Measurements from ENCODE around the gene PCIF1.

PCIF1 gene

GRCh38 chr20:45934586-45935415 lies at the start of gene PCIF1:
TSS of gene PCIF1 (plus strand) at chr20:45934683. CDS start at chr20:45939000, 4,317 bp downstream.
- Histone ChIP-seq H3K4me1 (ENCODE audit: control insufficient read depth, insufficient read depth, low read length) (peaks cover 22% of the 10 kb centered on the region), H3K4me3 (ENCODE audit: low read length in 2 of 2) (peak within 1 kb of the TSS; percentile 97 to 98)

GRCh38 chr20:45886590-45887345 lies 47.7 kb upstream of the PCIF1 start:
- H3K9ac ChIP-seq (ENCODE audit: low read length in 2 of 2) = no peak overlapping the region
- H3K36me3 ChIP-seq (ENCODE audit: control insufficient read depth in 2 of 2, insufficient read depth in 2 of 2, low read length in 2 of 2) = peaks cover 15 to 29% of the 10 kb centered on the region in 2 donors
- H3K4me1 ChIP-seq (ENCODE audit: control insufficient read depth, insufficient read depth, low read length) = peaks cover 21% of the 10 kb centered on the region
- H3K27ac ChIP-seq (ENCODE audit: low read length) = no peak overlapping the region
- H3K27me3 ChIP-seq (ENCODE audit: control insufficient read depth in 1 of 2, insufficient read depth in 2 of 2, low read length in 2 of 2) = no peaks in the 10 kb centered on the region
- H3K4me3 ChIP-seq (ENCODE audit: low read length in 2 of 2) = no peak overlapping the region
- H3K9me3 ChIP-seq (ENCODE audit: control insufficient read depth in 2 of 2, low read length in 2 of 2) = no peaks in the 10 kb centered on the region

More at GRCh38 chr20:45934586-45935415, at the start of gene PCIF1:
- peak within 1 kb of the TSS; percentile 97 to 99 for H3K9ac ChIP-seq (ENCODE audit: low read length in 2 of 2)
- no peaks in the 10 kb centered on the region for H3K9me3 ChIP-seq (ENCODE audit: control insufficient read depth in 2 of 2, low read length in 2 of 2)
- peaks cover 23 to 27% of the 10 kb centered on the region in 2 donors for H3K36me3 ChIP-seq (ENCODE audit: control insufficient read depth in 2 of 2, insufficient read depth in 2 of 2, low read length in 2 of 2)
- H3K27ac ChIP-seq (ENCODE audit: low read length) = peak within 1 kb of the TSS; percentile 98
- H3K27me3 ChIP-seq (ENCODE audit: control insufficient read depth in 1 of 2, insufficient read depth in 2 of 2, low read length in 2 of 2) = no peaks in the 10 kb centered on the region

- H3K27ac ChIP-seq (ENCODE audit: low read length) = no peak within 1 kb of the TSS
- H3K4me3 ChIP-seq (ENCODE audit: low read length in 2 of 2) = no peak within 1 kb of the TSS
- H3K9me3 ChIP-seq (ENCODE audit: control insufficient read depth in 2 of 2, low read length in 2 of 2) = no peaks in the 10 kb centered on the region
- H3K36me3 ChIP-seq (ENCODE audit: control insufficient read depth in 2 of 2, insufficient read depth in 2 of 2, low read length in 2 of 2) = peaks cover 15 to 29% of the 10 kb centered on the region in 2 donors
- no peak within 1 kb of the TSS for H3K9ac ChIP-seq (ENCODE audit: low read length in 2 of 2)
- no peaks in the 10 kb centered on the region for H3K27me3 ChIP-seq (ENCODE audit: control insufficient read depth in 1 of 2, insufficient read depth in 2 of 2, low read length in 2 of 2)
- peaks cover 27% of the 10 kb centered on the region for H3K4me1 ChIP-seq (ENCODE audit: control insufficient read depth, insufficient read depth, low read length)
Observed at GRCh38 chr20:45887346-45887715, 47.2 kb upstream of the PCIF1 start, which contains the start of gene SPATA25. TSS of gene SPATA25 (minus strand) at chr20:45887622. CDS start at chr20:45887590, 32 bp downstream.

DNA sequence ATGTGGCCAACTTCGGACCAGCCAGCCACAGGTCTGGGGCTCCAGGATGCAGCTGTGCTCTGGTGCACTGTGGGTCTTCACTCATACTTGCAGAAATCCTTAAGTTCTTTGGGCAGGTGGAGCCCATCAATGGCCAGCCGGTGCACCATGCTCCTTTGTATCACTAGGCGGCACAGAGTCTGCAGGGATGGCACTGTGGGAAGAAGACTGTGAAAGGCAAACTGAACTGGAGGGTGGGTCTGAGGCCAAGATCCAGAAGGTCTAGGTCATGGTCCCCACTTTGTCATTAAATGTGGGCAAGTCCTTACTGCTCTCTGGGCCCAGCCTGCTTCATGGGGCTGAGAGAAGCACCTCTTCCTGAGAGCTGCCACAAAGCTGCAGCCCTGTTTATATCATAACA lies 45.8 kb upstream of the PCIF1 start:
- Histone ChIP-seq H3K9ac (ENCODE audit: low read length in 2 of 2) (peak overlapping the region in 1 of 2 donors; percentile 15), H3K27ac (ENCODE audit: low read length) (no peak overlapping the region), H3K36me3 (ENCODE audit: control insufficient read depth in 2 of 2, insufficient read depth in 2 of 2, low read length in 2 of 2) (peaks cover 11 to 19% of the 10 kb centered on the region in 2 donors), H3K4me3 (ENCODE audit: low read length in 2 of 2) (no peak overlapping the region), H3K4me1 (ENCODE audit: control insufficient read depth, insufficient read depth, low read length) (peaks cover 26% of the 10 kb centered on the region), H3K9me3 (ENCODE audit: control insufficient read depth in 2 of 2, low read length in 2 of 2) (no peaks in the 10 kb centered on the region), H3K27me3 (ENCODE audit: control insufficient read depth in 1 of 2, insufficient read depth in 2 of 2, low read length in 2 of 2) (no peaks in the 10 kb centered on the region)

DNA sequence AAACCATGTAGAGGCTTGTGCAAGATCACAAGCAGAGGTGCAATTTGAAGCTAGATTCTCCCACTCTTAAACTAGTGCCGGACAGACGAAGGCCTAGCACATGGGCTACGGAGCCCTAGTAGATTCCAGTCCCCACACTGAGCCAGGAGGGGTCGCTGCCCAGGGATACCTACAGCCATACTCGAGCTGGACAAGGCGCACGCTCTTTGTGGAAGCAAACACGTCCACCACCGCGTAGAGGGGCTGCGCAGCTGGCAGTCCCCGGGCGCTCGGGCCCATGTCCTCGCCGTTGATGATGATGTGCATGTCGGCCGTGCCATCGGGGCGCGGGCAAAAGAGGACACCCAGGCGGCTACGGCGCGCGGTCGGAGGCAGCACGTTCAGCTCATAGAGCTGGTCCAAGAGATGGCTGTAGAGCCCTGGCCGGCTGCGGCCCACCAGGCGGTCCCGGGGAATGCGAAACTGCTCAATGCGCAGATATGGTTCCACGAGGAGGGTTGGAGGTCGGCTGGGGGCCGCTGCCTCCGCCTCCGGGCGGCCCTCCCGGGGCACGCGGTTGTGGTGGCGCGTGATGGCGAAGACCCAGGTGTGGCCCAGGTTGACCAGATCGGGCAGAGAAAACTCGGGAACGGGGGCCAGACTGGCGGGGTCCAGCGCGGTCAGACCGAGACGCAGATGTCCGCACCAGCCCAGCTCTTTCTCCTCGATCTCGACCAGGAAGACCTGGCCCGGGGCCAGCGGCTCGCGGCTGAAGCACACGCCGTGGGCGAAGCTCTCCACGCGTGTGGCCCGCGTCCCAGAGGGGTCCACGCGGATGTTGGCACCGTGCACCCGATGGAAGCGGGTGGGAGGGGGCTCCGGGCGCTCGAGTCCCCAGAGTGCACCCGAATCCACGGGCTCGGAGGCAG lies 44.2 kb upstream of the PCIF1 start:
- peak overlapping the region; percentile 67 to 88 for H3K4me3 ChIP-seq (ENCODE audit: low read length in 2 of 2)
- peak overlapping the region; percentile 82 to 92 for H3K9ac ChIP-seq (ENCODE audit: low read length in 2 of 2)
- peaks cover 26% of the 10 kb centered on the region for H3K4me1 ChIP-seq (ENCODE audit: control insufficient read depth, insufficient read depth, low read length)
- no peaks in the 10 kb centered on the region for H3K9me3 ChIP-seq (ENCODE audit: control insufficient read depth in 2 of 2, low read length in 2 of 2)
- no peaks in the 10 kb centered on the region for H3K27me3 ChIP-seq (ENCODE audit: control insufficient read depth in 1 of 2, insufficient read depth in 2 of 2, low read length in 2 of 2)
- H3K27ac ChIP-seq (ENCODE audit: low read length) = peak overlapping the region; percentile 80
- H3K36me3 ChIP-seq (ENCODE audit: control insufficient read depth in 2 of 2, insufficient read depth in 2 of 2, low read length in 2 of 2) = peaks cover 22 to 24% of the 10 kb centered on the region in 2 donors

DNA sequence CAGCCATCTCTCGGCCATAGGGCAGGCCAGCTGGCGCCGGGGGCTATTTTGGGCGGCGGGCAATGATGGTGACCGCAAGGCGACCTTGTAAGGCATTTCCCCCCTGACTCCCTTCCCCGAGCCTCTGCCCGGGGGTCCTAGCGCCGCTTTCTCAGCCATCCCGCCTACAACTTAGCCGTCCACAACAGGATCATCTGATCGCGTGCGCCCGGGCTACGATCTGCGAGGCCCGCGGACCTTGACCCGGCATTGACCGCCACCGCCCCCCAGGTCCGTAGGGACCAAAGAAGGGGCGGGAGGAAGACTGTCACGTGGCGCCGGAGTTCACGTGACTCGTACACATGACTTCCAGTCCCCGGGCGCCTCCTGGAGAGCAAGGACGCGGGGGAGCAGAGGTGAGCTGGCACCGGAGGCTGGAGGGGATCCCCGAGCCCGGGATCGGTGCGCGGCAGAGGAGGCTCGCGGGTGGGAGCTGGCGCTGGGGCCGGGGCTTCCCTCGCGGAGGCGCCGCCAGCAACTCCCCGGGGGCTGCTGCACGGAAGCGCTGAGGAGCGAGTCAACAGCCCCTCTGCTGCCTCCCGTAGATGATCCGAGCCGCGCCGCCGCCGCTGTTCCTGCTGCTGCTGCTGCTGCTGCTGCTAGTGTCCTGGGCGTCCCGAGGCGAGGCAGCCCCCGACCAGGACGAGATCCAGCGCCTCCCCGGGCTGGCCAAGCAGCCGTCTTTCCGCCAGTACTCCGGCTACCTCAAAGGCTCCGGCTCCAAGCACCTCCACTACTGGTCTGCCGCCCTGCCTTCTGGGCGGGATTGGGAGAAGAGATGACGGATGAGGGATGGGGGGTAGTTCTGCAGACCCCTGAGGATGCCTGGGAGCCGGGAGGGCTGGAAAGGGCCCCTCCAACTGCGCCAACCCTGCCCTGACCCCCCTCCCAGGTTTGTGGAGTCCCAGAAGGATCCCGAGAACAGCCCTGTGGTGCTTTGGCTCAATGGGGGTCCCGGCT lies 43.2 kb upstream of the PCIF1 start, which contains the start of the genes CTSA and NEURL2:
CTSA (plus strand) TSS at position 351 of the 999 bp plus-strand sequence; CDS start at position 585, 234 bp downstream.
NEURL2 (minus strand) TSS at position 224 of the 999 bp plus-strand sequence; CDS start at position 7, 217 bp downstream.
- Histone ChIP-seq H3K27ac (ENCODE audit: low read length) (peak within 1 kb of the TSS; percentile 80), H3K36me3 (ENCODE audit: control insufficient read depth in 2 of 2, insufficient read depth in 2 of 2, low read length in 2 of 2) (peaks cover 22 to 24% of the 10 kb centered on the region in 2 donors), H3K27me3 (ENCODE audit: control insufficient read depth in 1 of 2, insufficient read depth in 2 of 2, low read length in 2 of 2) (no peaks in the 10 kb centered on the region)

DNA sequence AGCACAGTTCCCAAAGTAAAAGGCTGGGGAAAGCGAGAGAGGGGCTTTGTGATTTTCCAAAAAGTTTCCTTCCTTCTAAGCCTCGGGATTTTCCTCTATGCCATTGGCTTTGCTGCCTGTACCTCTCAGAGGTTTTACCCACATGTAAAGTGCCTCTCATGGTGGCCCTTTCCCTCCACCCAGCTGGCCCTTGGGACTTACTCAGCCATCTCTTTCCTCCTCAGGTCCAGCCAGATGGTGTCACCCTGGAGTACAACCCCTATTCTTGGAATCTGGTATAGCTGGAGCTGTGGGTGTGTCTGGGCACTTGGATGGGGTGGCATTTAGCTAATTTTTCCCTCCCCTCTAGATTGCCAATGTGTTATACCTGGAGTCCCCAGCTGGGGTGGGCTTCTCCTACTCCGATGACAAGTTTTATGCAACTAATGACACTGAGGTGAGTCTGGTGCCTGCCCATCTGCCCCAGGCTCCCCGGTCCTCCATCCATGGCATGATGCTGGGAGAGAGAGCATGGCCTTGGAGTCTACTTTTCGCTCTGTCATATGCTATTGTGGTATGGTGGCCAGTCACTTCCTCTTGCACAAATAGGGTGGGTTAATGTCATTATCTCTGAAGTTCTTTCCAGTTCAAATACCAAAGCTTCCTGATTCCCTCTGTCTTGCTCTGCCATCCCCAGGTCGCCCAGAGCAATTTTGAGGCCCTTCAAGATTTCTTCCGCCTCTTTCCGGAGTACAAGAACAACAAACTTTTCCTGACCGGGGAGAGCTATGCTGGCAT lies 42.2 kb upstream of the PCIF1 start:
- Histone ChIP-seq H3K27ac (ENCODE audit: low read length) (no peak overlapping the region), H3K9ac (ENCODE audit: low read length in 2 of 2) (peak overlapping the region; percentile 82 to 92), H3K4me3 (ENCODE audit: low read length in 2 of 2) (peak overlapping the region; percentile 67 to 88), H3K9me3 (ENCODE audit: control insufficient read depth in 2 of 2, low read length in 2 of 2) (no peaks in the 10 kb centered on the region), H3K4me1 (ENCODE audit: control insufficient read depth, insufficient read depth, low read length) (peaks cover 26% of the 10 kb centered on the region), H3K36me3 (ENCODE audit: control insufficient read depth in 2 of 2, insufficient read depth in 2 of 2, low read length in 2 of 2) (peaks cover 22 to 26% of the 10 kb centered on the region in 2 donors), H3K27me3 (ENCODE audit: control insufficient read depth in 1 of 2, insufficient read depth in 2 of 2, low read length in 2 of 2) (no peaks in the 10 kb centered on the region)

More for the DNA sequence above, 43.2 kb upstream of the PCIF1 start, which contains the start of the genes CTSA and NEURL2:
- Histone ChIP-seq H3K4me1 (ENCODE audit: control insufficient read depth, insufficient read depth, low read length) (peaks cover 26% of the 10 kb centered on the region), H3K4me3 (ENCODE audit: low read length in 2 of 2) (peak within 1 kb of the TSS; percentile 67 to 88), H3K9ac (ENCODE audit: low read length in 2 of 2) (peak within 1 kb of the TSS; percentile 82 to 92), H3K9me3 (ENCODE audit: control insufficient read depth in 2 of 2, low read length in 2 of 2) (no peaks in the 10 kb centered on the region)

GRCh38 chr20:45892828-45893500 lies 41.5 kb upstream of the PCIF1 start:
- no peak overlapping the region for H3K4me3 ChIP-seq (ENCODE audit: low read length in 2 of 2)
- no peak overlapping the region for H3K9ac ChIP-seq (ENCODE audit: low read length in 2 of 2)
- no peaks in the 10 kb centered on the region for H3K9me3 ChIP-seq (ENCODE audit: control insufficient read depth in 2 of 2, low read length in 2 of 2)
- H3K36me3 ChIP-seq (ENCODE audit: control insufficient read depth in 2 of 2, insufficient read depth in 2 of 2, low read length in 2 of 2) = peaks cover 22 to 26% of the 10 kb centered on the region in 2 donors
- H3K4me1 ChIP-seq (ENCODE audit: control insufficient read depth, insufficient read depth, low read length) = peaks cover 26% of the 10 kb centered on the region
- no peak overlapping the region for H3K27ac ChIP-seq (ENCODE audit: low read length)
- no peaks in the 10 kb centered on the region for H3K27me3 ChIP-seq (ENCODE audit: control insufficient read depth in 1 of 2, insufficient read depth in 2 of 2, low read length in 2 of 2)

Data from stomach smooth muscle (tissue), 2 donors.